K562 (cell line): ENCODE results near the gene CLNK. TPM values are rescaled to one million over a fixed set of nuclear protein-coding genes. Genes with fewer than 3 reads are reported as not detected.

Experiments
- ATAC-seq: fragments of 200-7000 bp; cut with Tn5 transposase; 3 replicates; pipeline ENCODE4 v1.9.1; 2020; ENCODE audit warnings: moderate library complexity
- BruUV-seq: library from RNA; stranded (reverse); fragments of 400-500 nt; replicated peaks from 2 replicates; lab custom pipeline; 2021; lab: Mats Ljungman, UMichigan
- CTCF ChIA-PET: fragments of 300-600 bp; formaldehyde crosslinking; extraction: SDS; loops from one replicate; lab custom pipeline; 2021; ENCODE audit warnings: low intra/inter-chr PET ratio; lab: Yijun Ruan, JAX
- POLR2A ChIA-PET: fragments of 300-600, 350-650 bp; sonication (Branson Sonifier 250); formaldehyde crosslinking; extraction: SDS; loops from one replicate; lab custom pipeline; 2021; ENCODE audit warnings: antibody characterized with exemption, inconsistent platforms; lab: Yijun Ruan, JAX
- DNase-seq, 4 experiments: peaks; one replicate each; pipeline versions ENCODE4 v3.0.0 to v3.0.0-alpha.2; 2011 to 2018; ENCODE audit warnings: low spot score in 3 of 4, mixed read lengths in 3 of 4; ENCODE audit errors: extremely low read depth in 1 of 4
- FAIRE-seq: peaks from 2 replicates; lab custom pipeline; 2011; peaks lifted over from hg19 to GRCh38; lab: Jason Lieb, UNC
- H2AFZ ChIP-seq: 2 replicates; pipeline ENCODE4 v1.6.0; 2011; ENCODE audit warnings: low read depth, low read length, control low read depth, inconsistent platforms
- H3K27ac ChIP-seq: fragments of 200-600 bp; 3 replicates; pipeline ENCODE4 v1.8.0; 2011; ENCODE audit warnings: low read depth, mild to moderate bottlenecking, control low read depth, inconsistent platforms, low read length, moderate library complexity, mixed read lengths; ENCODE audit errors: extremely low read depth
- H3K27me3 ChIP-seq, 2 experiments: fragments of 300-600 bp in 1 of 2; 2 replicates in 1 of 2; 3 replicates in 1 of 2; pipeline versions ENCODE4 v1.6.0 to v1.8.0; 2011; ENCODE audit warnings: inconsistent platforms in 2 of 2, low read length in 2 of 2, mild to moderate bottlenecking in 1 of 2, mixed read lengths in 1 of 2, moderate library complexity in 1 of 2; ENCODE audit not compliant: control insufficient read depth in 2 of 2, insufficient read depth in 2 of 2
- H3K36me3 ChIP-seq: fragments of 300-600 bp; 3 replicates; pipeline ENCODE4 v1.8.0; 2011; ENCODE audit warnings: mild to moderate bottlenecking, low read length, inconsistent platforms; ENCODE audit not compliant: control insufficient read depth, insufficient read depth
- H3K4me1 ChIP-seq, 2 experiments: fragments of 200-600 bp in 1 of 2; replicated peaks in 1 of 2; 2 replicates in 1 of 2; 3 replicates in 1 of 2; pipeline versions ENCODE4 v1.5.1 to v1.8.0; 2011; ENCODE audit warnings: inconsistent platforms in 2 of 2, low read length in 2 of 2, mild to moderate bottlenecking in 1 of 2, mixed read lengths in 1 of 2, moderate library complexity in 1 of 2; ENCODE audit not compliant: control insufficient read depth in 2 of 2, insufficient read depth in 2 of 2
- H3K4me2 ChIP-seq: 2 replicates; pipeline ENCODE4 v1.6.1; 2011; ENCODE audit warnings: low read length, control low read depth, inconsistent platforms, mixed read lengths; ENCODE audit not compliant: insufficient read depth
- H3K4me3 ChIP-seq: fragments of 200-600 bp; sonication (generic), shearing (Covaris generic); 2 replicates; pipeline ENCODE4 v1.5.1; 2016; ENCODE audit warnings: control low read depth, inconsistent platforms
- H3K79me2 ChIP-seq: fragments of 200-600 bp; 3 replicates; pipeline ENCODE4 v1.8.0; 2011; ENCODE audit warnings: low read length, inconsistent platforms; ENCODE audit not compliant: control insufficient read depth, insufficient read depth
- H3K9ac ChIP-seq, 2 experiments: 2 replicates each; pipeline versions ENCODE4 v1.6.0 to v1.6.1; 2011; ENCODE audit warnings: low read depth in 2 of 2, low read length in 2 of 2, control low read depth in 1 of 2, inconsistent platforms in 1 of 2, mild to moderate bottlenecking in 1 of 2, mixed read lengths in 1 of 2; ENCODE audit not compliant: insufficient read depth in 1 of 2
- H3K9me1 ChIP-seq: one replicate; pipeline ENCODE4 v1.6.0; 2011; ENCODE audit warnings: inconsistent platforms, mild to moderate bottlenecking, low read length, moderate library complexity; ENCODE audit not compliant: control insufficient read depth, insufficient read depth
- H3K9me3 ChIP-seq: replicated peaks from 2 replicates; pipeline ENCODE4 v1.5.1; 2011; ENCODE audit warnings: low read depth, low read length, inconsistent platforms; ENCODE audit not compliant: control insufficient read depth, insufficient read depth
- H4K20me1 ChIP-seq: replicated peaks from 2 replicates; pipeline ENCODE4 v1.6.1; 2011; ENCODE audit warnings: low read length, inconsistent platforms, mixed read lengths; ENCODE audit not compliant: control insufficient read depth, insufficient read depth
- CAMTA2 ChIP-seq: fragments of 250-450 bp; sonication (Bioruptor Pico); conservative IDR thresholded peaks from 2 replicates; pipeline ENCODE4 v1.5.1; 2022
- FOXK2 ChIP-seq, 2 experiments: fragments of 450-650 bp; IDR thresholded peaks in 1 of 2; conservative IDR thresholded peaks in 1 of 2; 2 replicates each; pipeline ENCODE4 v1.6.1; 2016; ENCODE audit warnings: low read depth in 2 of 2, mild to moderate bottlenecking in 1 of 2
- NFE2L1 ChIP-seq: fragments of 450-650 bp; IDR thresholded peaks from 2 replicates; pipeline ENCODE4 v1.6.1; 2016; ENCODE audit warnings: missing genetic modification characterization, low read depth, mild to moderate bottlenecking, missing compliant biosample characterization, moderate library complexity, borderline replicate concordance
- POLR2AphosphoS2 ChIP-seq: IDR thresholded peaks from 2 replicates; pipeline ENCODE4 v1.6.1; 2012; ENCODE audit warnings: low read length, improper control_type of control experiment
- RBM22 ChIP-seq: fragments of 200-400 bp; formaldehyde crosslinking; IDR thresholded peaks from 2 replicates; pipeline ENCODE4 v1.6.1; 2018; ENCODE audit warnings: low read length, low read depth; ENCODE audit not compliant: poor library complexity, severe bottlenecking
- SRSF1 ChIP-seq: fragments of 200-400 bp; formaldehyde crosslinking; IDR thresholded peaks from 2 replicates; pipeline ENCODE4 v1.6.1; 2017; ENCODE audit warnings: mild to moderate bottlenecking, low read depth, low read length, moderate library complexity
- ZKSCAN3 ChIP-seq: fragments of 250-450 bp; sonication (Bioruptor Pico); IDR thresholded peaks from 2 replicates; pipeline ENCODE4 v1.4.0; 2020
- ZNF174 ChIP-seq: fragments of 250-450 bp; sonication (Bioruptor Pico); IDR thresholded peaks from 2 replicates; pipeline ENCODE4 v1.4.0; 2020; ENCODE audit warnings: mild to moderate bottlenecking
- ZNF175 ChIP-seq: fragments of 200-800 bp; sonication (Bioruptor generic); IDR thresholded peaks from 2 replicates; pipeline ENCODE4 v1.6.1; 2016; ENCODE audit warnings: low read depth, mild to moderate bottlenecking, missing genetic modification characterization, missing compliant biosample characterization
- ZNF197 ChIP-seq: fragments of 200-800 bp; sonication (Bioruptor generic); IDR thresholded peaks from 2 replicates; pipeline ENCODE4 v1.6.1; 2016; ENCODE audit warnings: low read depth, missing genetic modification characterization, missing compliant biosample characterization
- ZNF589 ChIP-seq: fragments of 200-800 bp; sonication (Bioruptor generic); IDR thresholded peaks from 2 replicates; pipeline ENCODE4 v1.6.1; 2016; ENCODE audit warnings: low read depth, missing genetic modification characterization, missing compliant biosample characterization
- ZNF785 ChIP-seq: fragments of 250-450 bp; sonication (Bioruptor Pico); IDR thresholded peaks from 2 replicates; pipeline ENCODE4 v1.4.0; 2020; ENCODE audit warnings: mild to moderate bottlenecking
- WGBS: fragments of 100-300 bp; shearing (Covaris generic); methylation state at CpG from one replicate; pipeline ENCODE4 v1.1.6; 2016; ENCODE audit warnings: low coverage, mixed read lengths; ENCODE audit not compliant: insufficient coverage; ENCODE audit errors: missing lambda C conversion rate; 5-methylcytosine and 5-hydroxymethylcytosine counted together
- in situ Hi-C: fragments of 300-500 bp; cut with MboI; formaldehyde crosslinking; loops from 4 replicates; pipeline ENCODE4 v1.15.0; 2018; ENCODE audit warnings: inconsistent platforms, mixed read lengths
- intact Hi-C: fragments of 100-400 bp; cut with micrococcal nuclease; formaldehyde crosslinking; loops from 2 replicates; pipeline ENCODE4 v1.14.2; 2022
- polyA plus RNA-seq, 8 experiments: library from polyadenylated mRNA; depleted of rRNA in 4 of 8; stranded (reverse) in 5 of 8; unstranded in 3 of 8; fragments of >200 nt; fragmentation: Nextera tagmentation in 2 of 8; fragmentation: Illumina TruSeq in 1 of 8; extraction: Ambion mirVana in 2 of 8; extraction: Trizol in 1 of 8; gene quantifications; 2 replicates each; pipeline versions ENCODE4 v1.2.1 to v1.2.3, GENCODE V29; 2011 to 2014; ENCODE audit warnings: inconsistent platforms in 1 of 8, missing spikeins in 1 of 8
- total RNA-seq, 7 experiments: library from RNA; depleted of rRNA in 6 of 7; stranded (reverse); fragments of >200 nt in 6 of 7; fragmentation: Illumina TruSeq in 2 of 7; extraction: Trizol in 2 of 7; gene quantifications; 2 replicates each; pipeline versions ENCODE4 v1.2.1 to v1.2.3, GENCODE V29; 2011 to 2021; ENCODE audit warnings: low replicate concordance in 1 of 7
- TF ChIP-seq, protein P1 (sequence below): IDR thresholded peaks from 2 replicates; pipeline ENCODE4 v1.6.1; 2014; ENCODE audit warnings: antibody characterized with exemption
- TF ChIP-seq, protein P2 (sequence below): fragments of 250-450 bp; sonication (Bioruptor Pico); IDR thresholded peaks from 2 replicates; pipeline ENCODE4 v1.8.0; 2022; ENCODE audit warnings: moderate library complexity, mild to moderate bottlenecking, inconsistent platforms
- TF ChIP-seq, protein P3 (sequence below): fragments of 450-650 bp; IDR thresholded peaks from one replicate; pipeline ENCODE4 v1.6.1; 2018; ENCODE audit warnings: mild to moderate bottlenecking, moderate library complexity; ENCODE audit not compliant: partially characterized antibody
- TF ChIP-seq, protein P4 (sequence below): IDR thresholded peaks from 2 replicates; pipeline ENCODE4 v1.6.1; 2012; ENCODE audit warnings: low read depth, low read length, improper control_type of control experiment, borderline replicate concordance

Gene CLNK
- total and polyA plus RNA-seq, 9 of the 15 experiments (the other 6 are each of a cell fraction or from before 2014, with no cell fraction given) = not detected

DNA sequence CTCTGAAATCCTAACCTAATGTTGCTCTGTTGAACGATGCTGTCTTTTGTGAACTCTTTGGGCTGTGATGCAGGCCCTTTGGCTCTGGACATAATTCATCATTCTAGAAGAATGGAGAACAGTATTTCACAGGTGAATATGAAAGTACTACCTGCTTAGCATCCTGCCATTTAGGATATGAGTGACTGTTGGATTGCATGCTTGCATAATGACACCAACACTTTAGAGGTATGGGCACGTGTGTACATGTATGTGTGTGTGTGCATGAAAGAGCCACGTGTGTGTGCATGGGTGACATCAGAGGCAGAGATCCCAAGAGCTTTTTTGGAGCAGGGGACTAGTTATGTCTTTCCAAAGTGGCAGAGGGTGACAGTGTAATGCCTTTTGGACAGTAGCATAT lies 157.1 kb downstream of the CLNK start:
- ATAC-seq (no peak), DNase-seq (no peak), FAIRE-seq (no peak)
- 2% methylated on average over 3 of the region's 3 CpGs for WGBS
- H3K9ac ChIP-seq = no peak overlapping the region
- H3K27ac ChIP-seq = no peak overlapping the region
- no peaks in the 10 kb centered on the region for H3K9me3 ChIP-seq
- CTCF ChIA-PET = no interaction called here
- intact Hi-C loops (loop anchor here (5.0 kb wide), 3 partner anchors 65 to 370 kb away; no protein-coding TSS in a partner anchor), in situ Hi-C loops (loop anchor here (10.0 kb wide), 1 partner anchor 63 kb away; no protein-coding TSS in a partner anchor)
- no TSS peak for BruUV-seq
- H3K4me1 ChIP-seq = no peaks in the 10 kb centered on the region; a peak in 2 of 5 replicates
- H2AFZ ChIP-seq = no peak overlapping the region
- no peaks in the 10 kb centered on the region for H4K20me1 ChIP-seq
- no peak overlapping the region for H3K4me3 ChIP-seq
- POLR2A ChIA-PET = no interaction called here
- no peaks in the 10 kb centered on the region for H3K36me3 ChIP-seq
- peaks cover 0 to 4% of the 10 kb centered on the region in 2 experiments; a peak in 2 of 5 replicates for H3K27me3 ChIP-seq
- H3K4me2 ChIP-seq = no peak overlapping the region
- H3K9me1 ChIP-seq = no peaks in the 10 kb centered on the region
- H3K79me2 ChIP-seq = no peaks in the 10 kb centered on the region
- no peak for TF ChIP-seq FOXK2 (conservative IDR thresholded peaks at IDR 0.05 in 1 of 2, IDR thresholded peaks at IDR 0.05 in 1 of 2; ENCODE audit: low read depth in 2 of 2)
- TF ChIP-seq, protein P1, sequence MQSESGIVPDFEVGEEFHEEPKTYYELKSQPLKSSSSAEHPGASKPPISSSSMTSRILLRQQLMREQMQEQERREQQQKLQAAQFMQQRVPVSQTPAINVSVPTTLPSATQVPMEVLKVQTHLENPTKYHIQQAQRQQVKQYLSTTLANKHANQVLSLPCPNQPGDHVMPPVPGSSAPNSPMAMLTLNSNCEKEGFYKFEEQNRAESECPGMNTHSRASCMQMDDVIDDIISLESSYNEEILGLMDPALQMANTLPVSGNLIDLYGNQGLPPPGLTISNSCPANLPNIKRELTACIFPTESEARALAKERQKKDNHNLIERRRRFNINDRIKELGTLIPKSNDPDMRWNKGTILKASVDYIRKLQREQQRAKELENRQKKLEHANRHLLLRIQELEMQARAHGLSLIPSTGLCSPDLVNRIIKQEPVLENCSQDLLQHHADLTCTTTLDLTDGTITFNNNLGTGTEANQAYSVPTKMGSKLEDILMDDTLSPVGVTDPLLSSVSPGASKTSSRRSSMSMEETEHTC = no peak
- TF ChIP-seq, protein P2, sequence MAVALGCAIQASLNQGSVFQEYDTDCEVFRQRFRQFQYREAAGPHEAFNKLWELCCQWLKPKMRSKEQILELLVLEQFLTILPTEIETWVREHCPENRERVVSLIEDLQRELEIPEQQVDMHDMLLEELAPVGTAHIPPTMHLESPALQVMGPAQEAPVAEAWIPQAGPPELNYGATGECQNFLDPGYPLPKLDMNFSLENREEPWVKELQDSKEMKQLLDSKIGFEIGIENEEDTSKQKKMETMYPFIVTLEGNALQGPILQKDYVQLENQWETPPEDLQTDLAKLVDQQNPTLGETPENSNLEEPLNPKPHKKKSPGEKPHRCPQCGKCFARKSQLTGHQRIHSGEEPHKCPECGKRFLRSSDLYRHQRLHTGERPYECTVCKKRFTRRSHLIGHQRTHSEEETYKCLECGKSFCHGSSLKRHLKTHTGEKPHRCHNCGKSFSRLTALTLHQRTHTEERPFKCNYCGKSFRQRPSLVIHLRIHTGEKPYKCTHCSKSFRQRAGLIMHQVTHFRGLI = no peak
- no peak for TF ChIP-seq ZNF589
- no peak for TF ChIP-seq SRSF1
- TF ChIP-seq, protein P3, sequence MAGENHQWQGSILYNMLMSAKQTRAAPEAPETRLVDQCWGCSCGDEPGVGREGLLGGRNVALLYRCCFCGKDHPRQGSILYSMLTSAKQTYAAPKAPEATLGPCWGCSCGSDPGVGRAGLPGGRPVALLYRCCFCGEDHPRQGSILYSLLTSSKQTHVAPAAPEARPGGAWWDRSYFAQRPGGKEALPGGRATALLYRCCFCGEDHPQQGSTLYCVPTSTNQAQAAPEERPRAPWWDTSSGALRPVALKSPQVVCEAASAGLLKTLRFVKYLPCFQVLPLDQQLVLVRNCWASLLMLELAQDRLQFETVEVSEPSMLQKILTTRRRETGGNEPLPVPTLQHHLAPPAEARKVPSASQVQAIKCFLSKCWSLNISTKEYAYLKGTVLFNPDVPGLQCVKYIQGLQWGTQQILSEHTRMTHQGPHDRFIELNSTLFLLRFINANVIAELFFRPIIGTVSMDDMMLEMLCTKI = no peak
- TF ChIP-seq ZNF175 (CRISPR knock-in tag) = no peak
- TF ChIP-seq CAMTA2 (CRISPR knock-in tag) = no peak
- no peak for TF ChIP-seq POLR2AphosphoS2
- no peak for TF ChIP-seq ZNF174
- TF ChIP-seq ZNF785 (CRISPR knock-in tag) = no peak
- TF ChIP-seq ZNF197 = no peak
- TF ChIP-seq, protein P4, sequence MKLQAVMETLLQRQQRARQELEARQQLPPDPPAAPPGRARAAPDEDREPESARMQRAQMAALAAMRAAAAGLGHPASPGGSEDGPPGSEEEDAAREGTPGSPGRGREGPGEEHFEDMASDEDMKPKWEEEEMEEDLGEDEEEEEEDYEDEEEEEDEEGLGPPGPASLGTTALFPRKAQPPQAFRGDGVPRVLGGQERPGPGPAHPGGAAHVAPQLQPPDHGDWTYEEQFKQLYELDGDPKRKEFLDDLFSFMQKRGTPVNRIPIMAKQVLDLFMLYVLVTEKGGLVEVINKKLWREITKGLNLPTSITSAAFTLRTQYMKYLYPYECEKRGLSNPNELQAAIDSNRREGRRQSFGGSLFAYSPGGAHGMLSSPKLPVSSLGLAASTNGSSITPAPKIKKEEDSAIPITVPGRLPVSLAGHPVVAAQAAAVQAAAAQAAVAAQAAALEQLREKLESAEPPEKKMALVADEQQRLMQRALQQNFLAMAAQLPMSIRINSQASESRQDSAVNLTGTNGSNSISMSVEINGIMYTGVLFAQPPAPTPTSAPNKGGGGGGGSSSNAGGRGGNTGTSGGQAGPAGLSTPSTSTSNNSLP = no peak
- TF ChIP-seq NFE2L1 (tag) = no peak
- TF ChIP-seq RBM22 = no peak
- TF ChIP-seq ZKSCAN3 = no peak
